ENCODE measurements around the gene SLC6A17. TPM values are rescaled to one million over a fixed set of nuclear protein-coding genes. Genes with fewer than 3 reads are reported as not detected.

The SLC6A17 gene
- total RNA-seq, 1 donor from 2014 or later, result not detected

DNA sequence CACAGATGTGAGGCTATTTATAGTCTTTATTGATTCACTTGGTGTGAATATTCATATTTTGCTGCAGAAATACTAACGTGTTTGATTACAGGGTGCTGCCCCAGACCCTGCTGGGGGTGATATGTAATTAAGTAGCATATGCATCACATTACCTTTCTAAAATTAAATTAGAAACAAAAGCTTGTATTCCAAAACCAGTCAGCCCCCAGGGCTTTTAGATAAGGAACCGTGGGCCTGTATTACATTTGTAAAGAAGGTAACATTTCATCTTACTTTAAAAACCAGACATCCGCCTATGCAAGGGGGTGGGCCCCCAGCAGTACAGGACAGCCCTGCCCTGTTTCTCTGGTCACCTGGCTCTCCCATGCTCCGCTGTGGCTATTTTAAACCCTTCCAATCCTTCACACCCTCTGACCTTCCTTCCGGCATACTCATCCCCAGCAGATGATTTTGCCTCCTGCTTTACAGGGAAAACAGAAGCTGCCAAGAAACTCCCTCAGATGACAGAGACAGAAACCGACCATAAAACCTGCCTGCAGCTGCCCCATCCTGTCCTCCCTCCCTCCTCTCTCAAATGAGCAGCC, 37.8 kb downstream of the SLC6A17 start:
- H3K36me3 Mint-ChIP-seq (ENCODE audit: insufficient read depth), result no peaks in the 10 kb centered on the region
- no peak overlapping the region for H3K27ac Mint-ChIP-seq
- no peak overlapping the region for H3K4me3 Mint-ChIP-seq (ENCODE audit: low read depth)
- H3K4me1 Mint-ChIP-seq (ENCODE audit: low read depth), result no peaks in the 10 kb centered on the region
- no peaks in the 10 kb centered on the region for H3K9me3 Mint-ChIP-seq (ENCODE audit: low read depth)
- no peak for TF ChIP-seq CTCF (IDR thresholded peaks at IDR 0.05; ENCODE audit: unreplicated experiment)
- no peak for DNase-seq (ENCODE audit: low spot score, unreplicated experiment)
- peaks cover 63% of the 10 kb centered on the region for H3K27me3 Mint-ChIP-seq

DNA sequence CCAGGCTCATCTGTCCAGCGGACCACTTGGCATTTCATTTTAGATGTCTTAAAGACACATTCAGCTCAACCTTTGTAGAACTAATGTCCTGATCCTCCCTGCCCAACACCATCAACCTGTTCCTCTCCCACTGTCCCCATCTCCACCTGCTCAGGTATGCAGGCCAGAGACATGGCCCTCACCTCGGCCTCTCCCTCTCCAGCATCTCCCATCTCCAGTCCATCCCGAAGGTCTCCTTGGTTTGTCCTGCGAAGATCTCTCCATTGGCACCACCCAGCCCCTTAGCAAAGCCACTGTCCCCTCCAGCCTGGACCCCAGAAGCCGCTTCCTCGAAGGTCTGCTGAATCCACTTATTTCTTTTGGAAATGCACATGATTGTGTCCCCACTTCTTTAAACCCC, 38.9 kb downstream of the SLC6A17 start:
- no peak for TF ChIP-seq CTCF (IDR thresholded peaks at IDR 0.05; ENCODE audit: unreplicated experiment)
- no peaks in the 10 kb centered on the region for H3K36me3 Mint-ChIP-seq (ENCODE audit: insufficient read depth)
- no peak overlapping the region for H3K27ac Mint-ChIP-seq
- no peaks in the 10 kb centered on the region for H3K4me1 Mint-ChIP-seq (ENCODE audit: low read depth)
- H3K27me3 Mint-ChIP-seq, result peaks cover 68% of the 10 kb centered on the region
- no peaks in the 10 kb centered on the region for H3K9me3 Mint-ChIP-seq (ENCODE audit: low read depth)
- H3K4me3 Mint-ChIP-seq (ENCODE audit: low read depth), result no peak overlapping the region
- DNase-seq (ENCODE audit: low spot score, unreplicated experiment), result no peak

- H3K27me3 Mint-ChIP-seq, result peaks cover 55% of the 10 kb centered on the region
- H3K4me3 Mint-ChIP-seq (ENCODE audit: low read depth), result no peak overlapping the region
- DNase-seq (ENCODE audit: low spot score, unreplicated experiment), result no peak
- H3K4me1 Mint-ChIP-seq (ENCODE audit: low read depth), result no peaks in the 10 kb centered on the region
- H3K9me3 Mint-ChIP-seq (ENCODE audit: low read depth), result no peaks in the 10 kb centered on the region
- no peak for TF ChIP-seq CTCF (IDR thresholded peaks at IDR 0.05; ENCODE audit: unreplicated experiment)
- no peaks in the 10 kb centered on the region for H3K36me3 Mint-ChIP-seq (ENCODE audit: insufficient read depth)
- no peak overlapping the region for H3K27ac Mint-ChIP-seq
Observed at GRCh38 chr1:110190282-110190929, 40.1 kb downstream of the SLC6A17 start.

DNA sequence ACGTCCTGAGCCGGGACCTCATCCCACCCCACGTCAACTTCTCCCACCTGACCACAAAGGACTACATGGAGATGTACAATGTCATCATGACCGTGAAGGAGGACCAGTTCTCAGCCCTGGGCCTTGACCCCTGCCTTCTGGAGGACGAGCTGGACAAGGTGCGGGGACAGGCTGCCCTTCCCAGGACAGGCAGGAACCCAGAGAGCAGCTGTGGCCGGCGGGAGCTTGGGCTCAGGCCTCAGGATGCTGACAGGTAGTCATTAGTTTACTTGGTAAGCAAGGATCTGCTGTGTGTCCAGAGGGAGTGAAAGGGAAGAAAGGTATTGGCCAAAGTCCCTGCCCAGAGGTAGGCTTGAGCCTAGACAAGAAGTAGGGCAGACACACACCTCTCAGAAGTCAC, 42.2 kb downstream of the SLC6A17 start:
- no peak for DNase-seq (ENCODE audit: low spot score, unreplicated experiment)
- H3K4me3 Mint-ChIP-seq (ENCODE audit: low read depth), result no peak overlapping the region

DNA sequence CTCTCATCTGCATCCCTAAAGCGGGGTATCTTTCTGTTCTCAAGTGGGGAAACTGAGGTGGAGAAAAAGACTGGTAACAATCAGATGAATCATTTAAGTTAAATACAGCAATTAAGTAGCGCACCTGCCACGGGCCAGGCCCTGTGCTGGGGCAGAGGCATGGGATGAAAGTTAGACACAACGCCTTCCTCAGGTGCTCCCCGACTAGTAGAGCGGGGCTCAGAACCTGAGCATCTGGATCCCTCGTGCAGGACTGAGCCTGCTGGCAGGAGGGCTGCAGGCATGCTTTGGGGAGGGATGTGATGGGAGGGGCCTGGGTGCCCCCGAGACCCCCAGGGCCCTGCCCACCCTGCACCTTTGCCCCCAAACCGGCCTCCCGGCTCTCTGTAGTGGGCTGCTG, 44.9 kb downstream of the SLC6A17 start:
- H3K9me3 Mint-ChIP-seq (ENCODE audit: low read depth), result no peaks in the 10 kb centered on the region
- no peak for TF ChIP-seq CTCF (IDR thresholded peaks at IDR 0.05; ENCODE audit: unreplicated experiment)
- no peaks in the 10 kb centered on the region for H3K4me1 Mint-ChIP-seq (ENCODE audit: low read depth)
- no peak for DNase-seq (ENCODE audit: low spot score, unreplicated experiment)
- H3K4me3 Mint-ChIP-seq (ENCODE audit: low read depth), result no peak overlapping the region
- no peak overlapping the region for H3K27ac Mint-ChIP-seq
- H3K27me3 Mint-ChIP-seq, result peaks cover 27% of the 10 kb centered on the region
- H3K36me3 Mint-ChIP-seq (ENCODE audit: insufficient read depth), result no peaks in the 10 kb centered on the region

More for the DNA sequence above, 42.2 kb downstream of the SLC6A17 start:
- Mint-ChIP-seq H3K9me3 (ENCODE audit: low read depth) (no peaks in the 10 kb centered on the region), H3K36me3 (ENCODE audit: insufficient read depth) (no peaks in the 10 kb centered on the region), H3K27me3 (peaks cover 37% of the 10 kb centered on the region), H3K4me1 (ENCODE audit: low read depth) (no peaks in the 10 kb centered on the region), H3K27ac (no peak overlapping the region)
- TF ChIP-seq CTCF (IDR thresholded peaks at IDR 0.05; ENCODE audit: unreplicated experiment), result no peak

Measured in progenitor cell of endocrine pancreas (in vitro differentiated cells).